ENCODE results near the gene ANKRD62. TPM values are rescaled to one million over a fixed set of nuclear protein-coding genes. Genes with fewer than 3 reads are reported as not detected.
"Not testable (repeated sequence)": the region's sequence is repeated elsewhere in the genome, so short reads cannot be mapped to it uniquely, and the experiment has no call there.

ANKRD62 gene
- polyA plus RNA-seq, 6 donors from 2014 or later = not detected

GRCh38 chr18:12072996-12073395 lies 20.6 kb upstream of the ANKRD62 start:
- H3K27ac Mint-ChIP-seq = no peak overlapping the region
- H3K27me3 Mint-ChIP-seq = peaks cover 8 to 45% (median 25%) of the 10 kb centered on the region in 3 donors
- H3K4me1 Mint-ChIP-seq = peaks cover 0 to 2% (median 0%) of the 10 kb centered on the region in 3 donors
- ATAC-seq (ENCODE audit: low read depth in 2 of 2) (no peak), DNase-seq (no peak)
- peaks cover 0 to 2% (median 0%) of the 10 kb centered on the region in 7 donors for H3K9me3 Mint-ChIP-seq
- H3K36me3 Mint-ChIP-seq = no peaks in the 10 kb centered on the region
- no peak overlapping the region for H3K4me3 Mint-ChIP-seq

DNA sequence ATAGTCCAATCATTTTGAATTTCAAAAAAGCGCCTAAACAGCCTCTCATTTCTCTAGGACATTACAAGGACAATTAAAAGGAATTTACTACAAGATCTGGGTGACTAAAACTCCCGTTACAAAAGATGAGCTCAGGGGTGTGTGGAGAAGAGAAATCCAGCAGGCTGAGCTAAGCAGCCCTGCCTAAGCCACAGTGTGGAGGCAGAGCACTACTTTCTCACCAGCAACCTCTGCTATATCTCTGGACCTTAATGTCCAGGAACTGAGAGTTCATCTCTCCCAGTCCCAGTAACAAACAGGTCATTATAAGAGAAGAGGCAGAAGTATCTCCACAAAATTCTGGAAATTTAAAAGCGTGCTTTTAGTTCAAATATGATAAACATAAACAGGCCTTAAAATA lies 18.9 kb upstream of the ANKRD62 start:
- H3K4me1 Mint-ChIP-seq = peaks cover 0 to 2% (median 0%) of the 10 kb centered on the region in 3 donors
- ATAC-seq (ENCODE audit: low read depth in 2 of 2) (no peak), DNase-seq (no peak)
- no peaks in the 10 kb centered on the region for H3K9me3 Mint-ChIP-seq
- H3K4me3 Mint-ChIP-seq = no peak overlapping the region
- H3K36me3 Mint-ChIP-seq = no peaks in the 10 kb centered on the region
- no peak overlapping the region for H3K27ac Mint-ChIP-seq
- H3K27me3 Mint-ChIP-seq = peaks cover 8 to 36% (median 15%) of the 10 kb centered on the region in 3 donors

DNA sequence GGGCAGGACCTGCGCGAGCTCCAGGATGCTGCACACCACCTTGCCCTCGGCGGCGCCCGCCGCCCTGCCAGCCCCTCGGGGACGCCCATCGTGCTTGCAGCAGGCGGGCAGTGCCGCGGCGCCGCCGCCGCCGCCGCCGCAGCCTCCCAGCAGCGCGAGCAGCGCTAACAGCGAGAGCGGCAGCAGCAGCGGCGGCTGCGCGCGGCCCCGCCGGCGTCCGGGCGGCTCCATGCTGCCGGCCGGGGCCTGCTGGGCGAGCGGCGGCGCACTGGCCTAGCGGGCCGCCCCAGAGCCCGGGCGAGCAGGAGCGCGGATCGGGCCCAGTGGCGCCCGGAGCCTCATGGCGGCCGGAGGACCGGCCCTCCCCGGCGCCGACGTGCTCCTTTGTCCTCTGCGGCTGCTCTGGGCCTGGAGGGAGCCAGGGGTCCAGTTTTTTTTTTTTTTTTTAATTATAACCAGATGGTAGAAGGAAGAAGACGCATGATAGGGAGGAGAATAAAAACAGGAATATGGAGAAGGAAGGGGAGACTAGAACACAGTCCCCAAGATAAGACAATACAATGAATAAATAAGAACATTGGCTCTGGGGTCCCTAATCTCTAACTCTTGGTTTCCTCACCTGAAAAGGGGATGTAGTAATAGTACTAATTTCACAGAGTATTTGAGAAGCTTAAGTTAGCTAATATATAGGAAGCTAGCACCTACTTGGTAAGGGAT lies 17.1 kb upstream of the ANKRD62 start:
- Mint-ChIP-seq H3K36me3 (no peaks in the 10 kb centered on the region), H3K4me3 (peak overlapping the region in 7 of 8 donors; percentile 63 to 86 (median 72)), H3K27ac (no peak overlapping the region), H3K4me1 (peaks cover 0 to 2% (median 0%) of the 10 kb centered on the region in 3 donors), H3K27me3 (peaks cover 8 to 30% (median 15%) of the 10 kb centered on the region in 3 donors), H3K9me3 (no peaks in the 10 kb centered on the region)
- ATAC-seq (ENCODE audit: low read depth in 2 of 2) (peak; percentile 51 to 73), DNase-seq (no peak)

DNA sequence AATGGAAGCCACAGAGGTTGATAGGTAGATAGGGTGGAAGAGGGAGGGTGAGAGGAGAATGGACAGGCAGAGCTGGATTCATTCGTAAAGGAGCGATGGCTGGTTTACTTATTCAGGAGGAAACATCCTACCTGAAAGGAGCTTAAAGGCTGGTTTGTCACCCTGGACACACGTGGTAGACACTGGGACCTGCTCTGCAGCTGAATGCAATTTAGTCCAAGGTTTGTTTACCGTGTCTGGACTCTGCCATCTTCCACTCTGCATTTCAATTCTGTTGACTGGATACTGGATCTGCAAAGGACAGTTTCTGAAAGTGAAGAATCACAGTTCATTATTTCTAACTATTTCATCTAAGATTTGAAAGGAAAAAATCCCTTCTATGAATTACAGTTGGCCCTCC lies 15.6 kb upstream of the ANKRD62 start:
- not testable (repeated sequence) for H3K4me3 Mint-ChIP-seq; H3K4me1 Mint-ChIP-seq; H3K27ac Mint-ChIP-seq; DNase-seq; H3K36me3 Mint-ChIP-seq; H3K9me3 Mint-ChIP-seq; ATAC-seq (ENCODE audit: low read depth in 2 of 2)
- peaks cover 8 to 34% (median 15%) of the 10 kb centered on the region in 3 donors for H3K27me3 Mint-ChIP-seq

DNA sequence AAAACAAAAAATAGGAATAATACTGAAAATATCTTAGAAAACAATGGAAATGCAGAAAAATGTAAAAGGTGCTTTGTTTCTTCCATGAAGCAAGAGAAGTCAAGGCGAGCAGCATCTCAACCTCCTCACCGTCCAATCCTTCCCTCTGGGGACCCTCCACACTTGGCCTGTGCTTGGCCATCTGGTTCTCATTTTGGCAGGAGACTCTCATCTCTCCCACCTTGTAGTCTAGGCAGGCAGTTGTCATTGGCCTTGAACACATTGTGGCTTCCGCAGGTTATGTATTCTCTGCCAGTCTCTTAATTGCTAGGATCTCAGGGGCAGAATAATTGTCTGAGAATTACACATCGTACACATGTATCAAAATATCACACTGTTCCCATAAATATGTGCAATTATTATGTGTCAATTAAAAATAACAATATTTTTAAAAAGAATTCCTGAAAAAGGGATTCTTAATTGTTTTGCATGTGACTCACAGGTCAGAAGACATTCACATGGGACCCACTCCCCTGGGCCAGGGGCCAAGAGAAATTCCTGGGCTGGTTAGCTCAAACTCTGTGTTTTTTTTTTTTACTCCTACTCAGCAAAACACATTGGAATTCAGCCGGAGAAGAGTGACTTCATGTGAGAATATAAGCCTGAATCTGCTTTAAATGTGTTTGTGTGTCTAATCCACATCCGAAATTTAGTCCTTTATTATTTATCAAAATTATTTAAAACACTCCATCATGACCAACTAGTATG lies 14.0 kb upstream of the ANKRD62 start:
- Mint-ChIP-seq H3K4me1 (peaks cover 0 to 2% (median 0%) of the 10 kb centered on the region in 3 donors), H3K4me3 (no peak overlapping the region), H3K27me3 (peaks cover 7 to 30% (median 8%) of the 10 kb centered on the region in 3 donors), H3K27ac (no peak overlapping the region), H3K36me3 (no peaks in the 10 kb centered on the region), H3K9me3 (no peaks in the 10 kb centered on the region)
- ATAC-seq (ENCODE audit: low read depth in 2 of 2) (no peak), DNase-seq (no peak)

DNA sequence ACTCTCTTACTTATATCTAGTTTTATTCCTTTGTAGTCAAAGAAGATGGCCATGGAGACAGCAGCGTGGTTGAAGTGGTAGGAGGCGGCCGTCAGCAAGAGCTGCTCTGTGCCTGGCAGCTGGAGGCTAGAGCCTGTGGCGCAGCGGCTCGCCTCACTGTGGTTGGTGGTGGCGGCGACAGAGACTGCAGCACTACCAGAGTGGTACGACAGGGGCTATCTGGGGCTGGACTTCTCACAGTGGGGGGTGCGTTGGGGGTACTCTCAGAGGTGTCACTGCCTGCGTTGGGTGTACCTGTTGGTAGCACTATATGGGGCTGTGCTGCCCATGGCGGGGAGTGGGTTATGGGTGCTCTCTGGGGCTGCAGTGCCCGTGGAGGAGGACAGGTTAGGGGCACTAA lies 8.5 kb upstream of the ANKRD62 start:
- H3K27me3 Mint-ChIP-seq = peaks cover 4 to 19% (median 10%) of the 10 kb centered on the region in 3 donors
- no peaks in the 10 kb centered on the region for H3K9me3 Mint-ChIP-seq
- DNase-seq (no peak), ATAC-seq (ENCODE audit: low read depth in 2 of 2) (no peak)
- H3K36me3 Mint-ChIP-seq = no peaks in the 10 kb centered on the region
- H3K4me1 Mint-ChIP-seq = no peaks in the 10 kb centered on the region
- no peak overlapping the region for H3K4me3 Mint-ChIP-seq
- no peak overlapping the region for H3K27ac Mint-ChIP-seq

- DNase-seq = no peak
- H3K4me3 Mint-ChIP-seq = no peak overlapping the region
- H3K27ac Mint-ChIP-seq = no peak overlapping the region
- no peaks in the 10 kb centered on the region for H3K9me3 Mint-ChIP-seq
- no peak for ATAC-seq (ENCODE audit: low read depth in 2 of 2)
- no peaks in the 10 kb centered on the region for H3K4me1 Mint-ChIP-seq
- H3K36me3 Mint-ChIP-seq = no peaks in the 10 kb centered on the region
- H3K27me3 Mint-ChIP-seq = peaks cover 4 to 19% (median 10%) of the 10 kb centered on the region in 3 donors
These were observed 7.9 kb upstream of the ANKRD62 start for GRCh38 chr18:12085786-12086185.

DNA sequence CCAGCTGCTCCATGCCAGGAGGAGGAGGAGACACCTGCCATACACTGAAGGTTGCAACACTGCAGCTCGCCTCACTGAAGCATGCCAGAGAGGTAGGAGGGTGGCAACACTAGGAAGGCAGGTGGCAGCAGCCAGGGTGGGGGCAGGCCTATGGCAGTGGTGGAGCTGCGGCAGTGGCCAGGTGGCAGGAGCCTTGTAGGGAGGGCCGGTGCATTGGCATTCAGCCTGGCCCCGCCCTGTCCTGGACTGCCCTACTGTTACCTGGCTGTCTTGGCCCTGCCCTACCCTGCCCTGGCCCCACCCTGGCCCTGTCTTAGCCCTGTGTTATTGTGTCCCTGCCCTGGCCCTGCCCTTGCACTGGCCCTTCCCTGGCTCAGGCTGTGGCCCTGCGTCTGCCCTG lies 7.4 kb upstream of the ANKRD62 start:
- no peak for ATAC-seq (ENCODE audit: low read depth in 2 of 2)
- no peak overlapping the region for H3K4me3 Mint-ChIP-seq
- H3K27ac Mint-ChIP-seq = no peak overlapping the region
- no peak for DNase-seq
- H3K27me3 Mint-ChIP-seq = peaks cover 4 to 22% (median 10%) of the 10 kb centered on the region in 3 donors
- H3K36me3 Mint-ChIP-seq = no peaks in the 10 kb centered on the region
- H3K4me1 Mint-ChIP-seq = no peaks in the 10 kb centered on the region
- H3K9me3 Mint-ChIP-seq = no peaks in the 10 kb centered on the region

DNA sequence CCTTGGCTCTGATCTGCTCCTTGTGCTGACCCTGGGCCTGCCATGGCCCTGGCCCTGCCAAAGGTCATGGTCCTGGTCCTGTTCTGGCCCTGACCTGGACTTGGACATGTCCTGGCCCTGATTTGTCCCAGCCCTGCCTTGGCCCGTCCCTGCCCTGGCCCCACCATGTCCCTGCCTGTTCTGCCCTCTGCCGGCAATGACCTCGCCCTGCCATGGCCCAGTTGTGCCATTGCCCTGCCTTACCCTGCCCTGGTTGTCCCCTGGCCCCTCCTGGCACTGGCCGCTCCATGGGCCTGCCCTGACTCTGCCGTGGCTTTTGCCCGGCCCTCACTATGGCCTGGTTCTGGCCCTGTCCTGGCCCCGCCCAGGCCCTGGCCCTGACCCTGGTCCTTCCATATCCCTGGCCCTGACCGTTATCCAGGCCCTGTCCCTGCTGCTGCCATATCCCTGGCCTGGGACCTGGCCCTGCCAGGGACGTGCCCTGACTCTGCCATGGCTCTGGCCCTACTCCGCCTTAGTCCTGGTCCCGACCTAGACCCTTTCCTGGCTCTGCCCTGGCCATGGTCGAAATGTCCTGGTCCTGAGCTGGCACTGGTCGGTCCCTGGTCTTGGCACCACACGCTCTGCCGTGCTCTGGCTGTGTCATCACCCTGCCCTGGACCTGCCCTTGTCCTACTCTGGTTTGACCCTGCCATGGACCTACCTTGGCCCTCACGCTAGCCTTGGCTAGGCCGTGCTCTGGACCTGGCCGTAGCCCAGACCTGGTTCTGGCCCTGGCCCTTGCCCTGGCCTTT lies 6.8 kb upstream of the ANKRD62 start:
- Mint-ChIP-seq H3K4me3 (no peak overlapping the region), H3K4me1 (no peaks in the 10 kb centered on the region), H3K9me3 (no peaks in the 10 kb centered on the region), H3K27me3 (peaks cover 4 to 28% (median 15%) of the 10 kb centered on the region in 3 donors), H3K27ac (no peak overlapping the region), H3K36me3 (no peaks in the 10 kb centered on the region)
- ATAC-seq (ENCODE audit: low read depth in 2 of 2) (no peak), DNase-seq (no peak)

DNA sequence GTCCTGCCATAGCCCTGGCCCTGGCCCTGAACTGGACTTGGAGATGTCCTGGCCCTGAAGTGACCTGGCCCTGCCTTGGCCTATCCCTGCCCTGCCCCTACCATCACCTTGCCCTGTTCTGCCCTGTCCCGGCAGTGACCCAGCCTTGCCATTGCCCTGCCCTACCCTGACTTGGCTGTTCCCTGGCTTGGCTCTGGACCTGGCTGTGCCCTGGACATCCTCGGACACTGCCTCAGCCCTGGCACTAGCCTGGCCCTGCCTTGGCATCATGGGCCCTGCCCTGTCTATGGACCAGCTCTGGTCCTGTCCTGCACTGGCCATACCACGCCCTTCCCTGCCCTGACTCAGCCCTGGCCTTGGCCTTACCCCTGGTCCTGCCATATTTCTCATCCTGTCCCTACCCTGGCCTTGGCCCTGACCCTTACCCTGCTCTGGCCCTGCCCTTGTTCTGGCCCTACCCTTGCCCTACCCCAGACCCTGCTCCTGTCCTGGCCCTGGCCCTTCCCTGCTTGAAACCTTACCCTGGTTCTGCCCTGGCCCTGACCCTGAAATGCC lies 6.1 kb upstream of the ANKRD62 start:
- Mint-ChIP-seq H3K36me3 (no peaks in the 10 kb centered on the region), H3K4me3 (no peak overlapping the region), H3K4me1 (no peaks in the 10 kb centered on the region), H3K27ac (no peak overlapping the region), H3K9me3 (no peaks in the 10 kb centered on the region), H3K27me3 (peaks cover 4 to 29% (median 17%) of the 10 kb centered on the region in 3 donors)
- DNase-seq (no peak), ATAC-seq (ENCODE audit: low read depth in 2 of 2) (no peak)

DNA sequence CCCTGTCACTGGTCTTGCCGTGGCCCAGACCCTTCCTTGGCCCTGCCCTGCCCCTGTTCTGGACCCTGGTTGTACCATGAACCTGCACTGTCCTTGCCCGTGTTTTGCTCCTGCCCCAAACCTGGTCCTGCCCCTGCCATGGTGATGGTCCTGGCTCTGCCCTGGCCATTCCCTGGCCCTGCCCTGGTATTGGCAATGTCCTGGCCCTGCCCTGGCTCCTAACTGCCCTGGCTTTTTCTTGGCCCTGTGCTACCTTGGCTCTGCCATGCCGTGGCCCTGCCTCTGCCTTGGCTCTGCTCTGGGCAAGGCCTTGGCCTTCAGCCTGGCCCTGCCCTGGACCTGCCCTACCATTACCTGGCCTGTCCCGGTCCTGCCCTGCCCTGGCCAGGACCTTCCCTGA lies 5.5 kb upstream of the ANKRD62 start:
- ATAC-seq (ENCODE audit: low read depth in 2 of 2) = no peak
- no peaks in the 10 kb centered on the region for H3K36me3 Mint-ChIP-seq
- H3K9me3 Mint-ChIP-seq = peaks cover 0 to 2% (median 0%) of the 10 kb centered on the region in 7 donors
- DNase-seq = no peak
- no peaks in the 10 kb centered on the region for H3K4me1 Mint-ChIP-seq
- H3K27me3 Mint-ChIP-seq = peaks cover 4 to 28% (median 17%) of the 10 kb centered on the region in 3 donors
- no peak overlapping the region for H3K27ac Mint-ChIP-seq
- H3K4me3 Mint-ChIP-seq = no peak overlapping the region

GRCh38 chr18:12088731-12089375 lies 4.8 kb upstream of the ANKRD62 start:
- no peak overlapping the region for H3K4me3 Mint-ChIP-seq
- H3K9me3 Mint-ChIP-seq = peaks cover 0 to 5% (median under 1%) of the 10 kb centered on the region in 7 donors
- no peaks in the 10 kb centered on the region for H3K4me1 Mint-ChIP-seq

More at GRCh38 chr18:12088731-12089375, 4.8 kb upstream of the ANKRD62 start:
- Mint-ChIP-seq H3K27me3 (peaks cover 0 to 25% (median 19%) of the 10 kb centered on the region in 3 donors), H3K36me3 (no peaks in the 10 kb centered on the region), H3K27ac (peak overlapping the region in 1 of 6 donors; percentile 47)
- no peak for ATAC-seq (ENCODE audit: low read depth in 2 of 2)
- DNase-seq = no peak

All from naive B cell (primary cell).